NCI-H82 treated with DMSO at 0.1 percent for 48 hours (cell line): ENCODE results near the gene NKX1-1.
"Not testable (repeated sequence)": the region's sequence is repeated elsewhere in the genome, so short reads cannot be mapped to it uniquely, and the experiment has no call there.

Source experiments
- DNase-seq: peaks from one replicate; lab custom pipeline; 2025; ENCODE audit not compliant: unreplicated experiment; lab: John Stamatoyannopoulos, UW

Gene NKX1-1

GRCh38 chr4:1405636-1406393 is 427 bp downstream of the NKX1-1 start:
- DNase-seq = no peak

- no peak for DNase-seq
These were observed 997 bp downstream of the NKX1-1 start for GRCh38 chr4:1405254-1405635.

DNA sequence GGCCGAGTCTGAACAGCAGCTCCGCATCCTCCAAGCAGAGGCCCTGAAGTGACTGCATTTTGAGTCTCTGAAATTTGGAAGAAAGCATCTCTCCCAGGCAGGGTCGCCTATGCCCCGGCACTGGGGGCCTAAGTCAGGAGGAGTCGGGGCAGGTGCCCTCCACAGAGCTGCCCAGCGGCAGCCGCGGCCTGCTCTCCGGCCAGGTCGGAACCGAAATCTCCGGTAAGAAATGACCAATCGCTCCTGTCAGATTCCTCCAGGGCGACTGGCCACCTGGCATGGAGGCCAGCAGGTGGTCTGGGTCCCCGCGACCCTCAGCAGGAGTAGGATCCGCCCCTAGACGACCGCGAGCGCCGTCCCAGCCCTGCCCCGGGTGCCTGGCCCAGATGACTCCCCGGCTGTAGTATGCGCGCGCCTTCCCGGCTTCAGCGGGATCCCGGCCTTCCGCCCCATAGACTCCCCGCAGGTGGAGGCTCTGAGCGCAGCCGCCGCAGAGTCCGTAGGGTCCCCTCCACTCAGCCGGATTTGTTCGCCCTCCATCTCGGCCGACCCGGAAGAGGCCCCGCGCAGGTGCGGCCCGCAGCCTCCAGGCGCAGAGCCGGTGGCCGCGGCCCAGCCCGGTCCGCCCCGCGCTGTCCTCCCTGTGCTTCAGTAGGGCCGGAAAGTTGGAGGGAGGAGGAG is 1.5 kb downstream of the NKX1-1 start:
- DNase-seq = no peak

- DNase-seq = no peak
These were observed 2.4 kb downstream of the NKX1-1 start for GRCh38 chr4:1403591-1404572.

GRCh38 chr4:1403177-1403583 is 3.1 kb downstream of the NKX1-1 start:
- DNase-seq = no peak

DNA sequence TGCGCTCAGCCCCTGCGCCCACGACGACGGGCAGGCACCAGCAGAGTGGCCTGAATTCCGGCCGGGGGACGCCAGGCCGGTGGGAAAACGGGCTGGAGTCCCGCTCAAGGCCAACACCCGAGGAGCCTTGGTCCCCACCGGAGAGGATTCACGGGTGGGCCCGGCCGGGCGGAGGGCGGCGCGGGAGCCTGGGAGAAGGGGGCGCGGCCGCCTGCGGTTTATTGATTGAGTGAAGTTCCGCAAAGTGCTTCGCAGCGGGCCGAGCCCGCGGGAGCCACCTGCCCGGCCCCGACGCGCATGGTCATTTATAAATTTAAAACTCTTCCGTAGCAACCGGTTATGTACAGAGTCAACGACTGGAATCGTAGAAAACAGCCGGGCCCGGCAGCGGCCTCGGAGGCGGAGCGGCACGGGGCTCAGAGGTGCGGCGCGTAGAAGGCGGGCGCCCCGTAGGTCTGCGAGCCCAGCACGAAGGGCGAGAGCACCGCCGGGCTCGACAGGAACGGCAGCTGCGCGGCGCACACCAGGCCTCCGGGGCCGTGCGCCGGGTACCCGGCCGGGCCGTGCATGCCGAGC is 3.6 kb downstream of the NKX1-1 start:
- DNase-seq = no peak

DNA sequence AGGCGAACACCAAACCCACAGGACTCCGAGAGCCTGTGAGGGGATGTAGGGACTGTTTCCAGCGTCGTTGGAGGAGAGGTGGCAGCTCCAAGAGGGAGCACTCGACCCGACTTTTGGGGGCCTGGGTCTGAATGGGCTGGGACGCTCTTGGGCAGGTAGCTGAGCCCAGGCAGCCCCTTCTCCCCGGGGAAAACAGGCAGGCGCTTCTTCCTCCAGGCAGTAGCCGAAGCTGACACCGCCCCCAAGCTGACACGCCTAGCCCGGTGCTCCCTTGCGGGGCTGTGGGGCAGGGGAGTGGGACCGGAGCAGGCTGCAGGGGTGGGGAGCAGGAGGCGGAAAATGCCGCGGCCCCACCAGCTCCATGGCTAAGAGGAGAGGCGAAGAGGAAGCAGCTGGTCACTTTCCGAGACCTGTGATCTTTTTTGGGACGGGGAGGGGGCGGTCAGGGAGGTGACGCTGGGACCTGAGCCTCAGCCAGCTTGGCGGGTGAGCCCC is 4.2 kb downstream of the NKX1-1 start:
- DNase-seq = no peak

DNA sequence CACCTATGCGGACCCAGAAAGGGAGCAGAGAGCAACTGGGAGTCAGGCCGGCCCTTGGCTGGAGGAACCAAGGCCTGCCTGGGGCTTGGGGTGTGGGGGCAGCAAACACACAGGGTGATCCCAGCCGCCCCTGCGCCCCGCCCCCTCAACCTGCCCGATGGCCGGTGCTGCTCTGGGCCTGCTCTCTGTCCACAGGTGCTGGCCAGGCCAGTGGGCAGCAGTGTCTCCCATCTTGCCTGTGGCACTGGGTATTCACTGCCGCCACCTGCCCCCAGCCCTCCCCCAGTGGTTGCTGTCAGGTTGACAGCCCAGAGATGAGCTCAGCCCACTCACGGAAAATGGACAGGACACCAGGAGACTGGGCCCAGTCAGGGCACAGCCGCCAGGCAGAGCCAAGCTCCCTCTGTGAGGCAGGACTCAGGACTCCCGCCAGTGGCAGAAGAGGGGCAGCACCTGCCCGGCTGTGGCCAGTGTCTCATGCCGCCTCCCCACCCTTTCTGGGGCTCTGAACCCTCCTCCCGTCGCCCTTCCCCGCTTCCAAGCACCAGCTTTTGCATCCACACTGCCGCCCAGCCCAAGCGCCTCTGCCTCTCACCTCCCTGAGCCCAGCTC is 4.7 kb downstream of the NKX1-1 start:
- no peak for DNase-seq

- DNase-seq = no peak
These were observed 5.3 kb downstream of the NKX1-1 start for GRCh38 chr4:1400831-1401408.

GRCh38 chr4:1400191-1400805 is 5.9 kb downstream of the NKX1-1 start:
- no peak for DNase-seq

DNA sequence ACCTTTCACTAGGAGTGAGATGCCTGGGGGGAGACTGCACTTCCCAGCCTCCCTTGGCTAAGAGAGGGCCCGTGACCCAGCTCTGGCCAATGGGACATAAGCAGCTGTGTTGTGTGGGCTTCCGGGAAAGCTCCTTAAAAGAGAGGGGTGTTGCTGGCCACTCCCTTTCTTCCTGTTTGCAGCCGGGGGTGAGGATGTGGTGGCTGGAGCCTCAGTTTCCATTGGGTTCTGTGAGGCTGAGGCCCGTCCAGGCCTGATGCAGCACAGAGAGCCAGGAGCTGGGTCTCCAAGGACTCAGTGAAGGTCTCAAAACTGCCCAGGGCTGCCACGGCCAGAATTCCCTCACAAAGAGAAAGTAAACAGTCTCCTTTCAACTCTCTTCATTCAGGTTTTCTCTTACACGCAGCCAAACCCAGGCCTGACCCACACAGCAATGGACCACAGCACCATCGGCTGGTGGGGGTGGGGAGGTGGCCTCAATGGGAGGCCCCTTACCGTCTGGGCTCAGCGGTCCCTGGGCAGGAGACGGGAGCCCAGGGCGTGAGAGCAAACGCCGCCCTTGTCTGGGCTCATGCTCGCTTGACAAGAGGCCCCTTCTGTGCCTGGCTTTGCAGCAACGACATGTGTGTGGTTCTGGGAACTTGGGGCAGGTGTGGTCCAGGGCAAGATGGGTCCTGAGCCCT is 6.6 kb downstream of the NKX1-1 start:
- DNase-seq = no peak

DNA sequence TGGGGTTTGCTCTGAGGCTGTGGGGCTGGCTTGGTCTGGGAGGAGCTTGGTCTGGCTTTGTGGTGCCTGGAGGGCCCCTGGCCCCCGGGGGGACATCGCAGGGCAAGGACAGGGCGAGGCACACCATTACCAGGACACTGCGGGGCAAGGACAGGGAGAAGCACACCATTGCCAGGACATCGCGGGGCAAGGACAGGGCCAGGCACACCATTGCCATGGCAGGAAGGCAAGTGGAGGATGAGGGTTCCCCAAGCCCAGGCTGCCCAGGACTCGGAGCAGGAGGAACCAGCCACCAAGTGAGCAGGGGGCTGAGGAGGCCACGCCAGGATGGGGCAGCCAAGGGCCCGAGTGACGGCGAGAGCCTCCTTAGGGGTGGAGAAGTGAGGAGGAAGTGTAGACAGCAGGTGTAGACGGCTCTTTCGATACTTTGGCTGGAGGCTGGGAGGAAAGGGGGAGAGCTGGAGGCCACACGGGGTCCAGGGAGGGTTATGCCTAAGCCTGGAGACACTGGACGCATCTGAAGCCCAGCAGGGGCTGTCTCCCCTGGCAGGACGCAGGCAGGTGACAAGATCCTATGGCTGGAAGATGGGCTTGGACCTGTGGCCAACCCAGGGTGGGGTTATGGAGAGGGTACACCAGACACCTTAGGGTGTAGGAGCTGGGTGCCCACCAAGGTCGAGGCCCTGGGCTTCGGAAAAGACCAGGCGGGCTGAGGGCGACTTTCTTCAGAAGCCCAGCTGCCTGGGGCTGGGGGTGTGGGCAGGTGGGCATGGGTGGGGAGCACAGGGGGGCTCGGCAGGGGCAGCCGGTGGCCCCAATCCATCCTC is 7.3 kb downstream of the NKX1-1 start:
- no peak for DNase-seq

DNA sequence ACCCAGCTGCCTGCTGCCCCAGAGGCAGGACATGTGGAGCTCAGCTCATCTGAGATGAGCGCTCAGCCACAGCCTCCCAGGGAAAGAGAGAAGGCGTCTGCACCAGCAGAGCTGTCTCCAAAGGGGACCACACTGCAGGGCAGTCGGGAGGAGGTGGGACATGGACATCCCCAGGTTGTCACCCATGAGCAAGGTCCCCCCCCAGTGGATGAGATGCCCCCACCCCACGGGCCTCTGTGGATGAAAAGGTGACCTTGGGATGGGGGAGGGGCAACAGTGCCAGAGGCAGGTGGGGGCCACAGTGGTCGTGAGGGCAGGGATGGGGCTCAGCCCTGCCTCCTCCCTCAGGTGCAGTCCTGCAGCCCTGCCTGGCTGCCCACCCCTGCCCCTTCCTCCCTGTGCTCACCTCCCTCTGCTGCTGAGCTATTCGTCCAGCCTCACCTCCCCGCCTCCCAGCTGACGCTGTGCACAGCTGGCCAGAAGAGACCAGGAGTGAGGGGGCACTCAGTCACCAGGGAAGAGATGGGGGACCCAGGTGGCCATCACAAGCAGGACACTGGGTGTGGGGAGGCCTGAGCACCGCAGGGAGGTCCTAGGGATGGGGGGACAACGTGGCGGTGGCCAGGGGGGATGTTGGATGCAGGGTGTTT is 9.3 kb downstream of the NKX1-1 start:
- no peak for DNase-seq

GRCh38 chr4:1395941-1396805 is 10.1 kb downstream of the NKX1-1 start:
- DNase-seq = no peak

DNA sequence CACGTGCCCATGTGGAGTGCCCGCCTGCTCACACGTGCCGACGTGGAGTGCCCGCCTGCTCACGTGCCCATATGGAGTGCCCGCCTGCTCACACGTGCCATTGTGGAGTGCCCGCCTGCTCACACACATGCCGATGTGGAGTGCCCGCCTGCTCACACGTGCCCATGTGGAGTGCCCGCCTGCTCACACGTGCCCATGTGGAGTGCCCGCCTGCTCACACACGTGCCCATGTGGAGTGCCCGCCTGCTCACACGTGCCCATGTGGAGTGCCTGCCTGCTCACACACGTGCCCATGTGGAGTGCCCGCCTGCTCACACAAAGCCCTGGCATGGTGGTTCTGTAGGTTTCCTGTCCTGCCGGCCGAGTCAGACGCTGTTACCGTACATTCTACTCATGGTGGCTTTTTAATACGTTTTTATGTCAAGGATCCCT is 10.8 kb downstream of the NKX1-1 start:
- not testable (repeated sequence) for DNase-seq

DNA sequence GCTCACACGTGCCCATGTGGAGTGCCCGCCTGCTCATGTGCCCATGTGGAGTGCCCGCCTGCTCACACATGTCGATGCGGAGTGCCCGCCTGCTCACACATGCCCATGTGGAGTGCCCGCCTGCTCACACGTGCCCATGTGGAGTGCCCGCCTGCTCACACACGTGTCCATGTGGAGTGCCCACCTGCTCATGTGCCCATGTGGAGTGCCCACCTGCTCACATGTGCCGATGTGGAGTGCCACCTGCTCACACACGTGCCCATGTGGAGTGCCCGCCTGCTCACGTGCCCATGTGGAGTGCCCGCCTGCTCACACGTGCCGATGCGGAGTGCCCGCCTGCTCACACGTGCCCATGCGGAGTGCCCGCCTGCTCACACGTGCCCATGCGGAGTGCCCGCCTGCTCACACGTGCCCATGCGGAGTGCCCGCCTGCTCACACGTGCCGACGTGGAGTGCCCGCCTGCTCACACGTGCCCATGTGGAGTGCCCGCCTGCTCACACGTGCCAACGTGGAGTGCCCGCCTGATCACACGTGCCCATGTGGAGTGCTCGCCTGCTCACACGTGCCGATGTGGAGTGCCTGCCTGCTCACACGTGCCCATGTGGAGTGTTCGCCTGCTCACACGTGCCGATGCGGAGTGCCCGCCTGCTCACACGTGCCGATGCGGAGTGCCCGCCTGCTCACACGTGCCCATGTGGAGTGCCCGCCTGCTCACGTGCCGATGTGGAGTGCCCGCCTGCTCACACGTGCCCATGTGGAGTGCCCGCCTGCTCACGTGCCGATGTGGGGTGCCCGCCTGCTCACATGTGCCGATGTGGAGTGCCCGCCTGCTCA is 11.5 kb downstream of the NKX1-1 start:
- not testable (repeated sequence) for DNase-seq
